K562 (cell line): ENCODE data around the gene DBI. TPM values are rescaled to one million over a fixed set of nuclear protein-coding genes. Genes with fewer than 3 reads are reported as not detected.

ENCODE experiments used
- ARNT ChIP-seq, 2 experiments: fragments of 450-650 bp; IDR thresholded peaks; 2 replicates each; pipeline ENCODE4 v1.6.1; 2016; ENCODE audit warnings: mild to moderate bottlenecking in 1 of 2
- ASH1L ChIP-seq: fragments of 450-650 bp; IDR thresholded peaks from 2 replicates; pipeline ENCODE4 v1.6.1; 2018; ENCODE audit warnings: borderline replicate concordance, mild to moderate bottlenecking, low read depth; ENCODE audit not compliant: partially characterized antibody
- E4F1 ChIP-seq: fragments of 250-450 bp; sonication (Bioruptor Pico); IDR thresholded peaks from 2 replicates; pipeline ENCODE4 v1.5.0; 2021; ENCODE audit warnings: mild to moderate bottlenecking, borderline replicate concordance
- HDGF ChIP-seq: fragments of 450-650 bp; IDR thresholded peaks from 2 replicates; pipeline ENCODE4 v1.6.1; 2016
- MYNN ChIP-seq, 2 experiments: sonication (generic); formaldehyde crosslinking in 1 of 2; IDR thresholded peaks; 2 replicates each; pipeline versions ENCODE4 v1.5.0 to v1.6.1; 2016 to 2020; ENCODE audit warnings: antibody characterized with exemption in 1 of 2, missing genetic modification reagents in 1 of 2
- NFATC3 ChIP-seq: fragments of 450-650 bp; IDR thresholded peaks from 2 replicates; pipeline ENCODE4 v1.6.1; 2017; ENCODE audit warnings: mild to moderate bottlenecking
- RAD21 ChIP-seq, 2 experiments: fragments of 250-450 bp in 1 of 2; fragments of 450-650 bp in 1 of 2; sonication (Bioruptor Pico) in 1 of 2; formaldehyde crosslinking in 1 of 2; IDR thresholded peaks in 1 of 2; conservative IDR thresholded peaks in 1 of 2; 2 replicates each; pipeline versions ENCODE4 v1.4.0 to v1.8.0; 2020 to 2022; ENCODE audit warnings: mild to moderate bottlenecking in 2 of 2, moderate library complexity in 1 of 2
- REST ChIP-seq, 2 experiments: fragments of 450-650 bp; formaldehyde crosslinking in 1 of 2; IDR thresholded peaks; 2 replicates each; pipeline versions ENCODE4 v1.4.0 to v1.6.1; 2014 to 2020; ENCODE audit warnings: mild to moderate bottlenecking in 2 of 2, borderline replicate concordance in 1 of 2, low read depth in 1 of 2
- RUNX1 ChIP-seq: sonication (generic); IDR thresholded peaks from 2 replicates; pipeline ENCODE4 v1.6.1; 2016; ENCODE audit warnings: antibody characterized with exemption, low read depth
- STAT5A ChIP-seq: IDR thresholded peaks from 2 replicates; pipeline ENCODE4 v1.6.1; 2012; ENCODE audit warnings: low read length, inconsistent platforms, borderline replicate concordance
- U2AF2 ChIP-seq: fragments of 200-400 bp; formaldehyde crosslinking; optimal IDR thresholded peaks from 2 replicates; pipeline ENCODE3; 2017; ENCODE audit warnings: low read depth, mild to moderate bottlenecking, low read length
- YY1 ChIP-seq, 3 experiments: IDR thresholded peaks; 2 replicates each; pipeline ENCODE4 v1.6.1; 2011; ENCODE audit warnings: low read length in 2 of 3, mild to moderate bottlenecking in 2 of 3, moderate library complexity in 2 of 3, borderline replicate concordance in 1 of 3, control low read depth in 1 of 3, low read depth in 1 of 3; ENCODE audit not compliant: insufficient read depth in 3 of 3, insufficient replicate concordance in 2 of 3, control insufficient read depth in 1 of 3, insufficient read length in 1 of 3; ENCODE audit errors: extremely low read depth in 1 of 3
- ZBTB8A ChIP-seq: fragments of 450-650 bp; IDR thresholded peaks from 2 replicates; pipeline ENCODE4 v1.6.1; 2018; ENCODE audit warnings: mild to moderate bottlenecking, moderate library complexity; ENCODE audit not compliant: partially characterized antibody
- ZFX ChIP-seq: sonication (generic); formaldehyde crosslinking; IDR thresholded peaks from 2 replicates; pipeline ENCODE4 v1.8.0; 2022; ENCODE audit warnings: mild to moderate bottlenecking, missing genetic modification reagents, moderate library complexity
- ZNF586 ChIP-seq: fragments of 450-650 bp; formaldehyde crosslinking; conservative IDR thresholded peaks from 2 replicates; pipeline ENCODE4 v1.4.0; 2020; ENCODE audit warnings: mild to moderate bottlenecking, moderate library complexity
- polyA plus RNA-seq, 8 experiments: library from polyadenylated mRNA; depleted of rRNA in 4 of 8; stranded (reverse) in 5 of 8; unstranded in 3 of 8; fragments of >200 nt; fragmentation: Nextera tagmentation in 2 of 8; fragmentation: Illumina TruSeq in 1 of 8; extraction: Ambion mirVana in 2 of 8; extraction: Trizol in 1 of 8; gene quantifications; 2 replicates each; pipeline versions ENCODE4 v1.2.1 to v1.2.3, GENCODE V29; 2011 to 2014; ENCODE audit warnings: inconsistent platforms in 1 of 8, missing spikeins in 1 of 8
- total RNA-seq, 7 experiments: library from RNA; depleted of rRNA in 6 of 7; stranded (reverse); fragments of >200 nt in 6 of 7; fragmentation: Illumina TruSeq in 2 of 7; extraction: Trizol in 2 of 7; gene quantifications; 2 replicates each; pipeline versions ENCODE4 v1.2.1 to v1.2.3, GENCODE V29; 2011 to 2021; ENCODE audit warnings: low replicate concordance in 1 of 7

DBI gene
- total and polyA plus RNA-seq, 9 of the 15 experiments (the other 6 are each of a cell fraction or from before 2014, with no cell fraction given), result 55.8 to 443 (median 194) TPM

GRCh38 chr2:119389615-119390306, 23.0 kb downstream of the DBI start (continued):
- no peak for TF ChIP-seq REST (IDR thresholded peaks at IDR 0.05; ENCODE audit: borderline replicate concordance)
- TF ChIP-seq REST (CRISPR knock-in tag; IDR thresholded peaks at IDR 0.05; ENCODE audit: low read depth), result no peak
- TF ChIP-seq U2AF2, result no peak
- TF ChIP-seq ZBTB8A, result no peak
- no peak for TF ChIP-seq STAT5A
- TF ChIP-seq NFATC3, result no peak
- TF ChIP-seq E4F1 (CRISPR knock-in tag), result no peak
- TF ChIP-seq YY1 (IDR thresholded peaks at IDR 0.05; ENCODE audit: borderline replicate concordance in 1 of 3, control insufficient read depth in 1 of 3, extremely low read depth in 1 of 3, insufficient read depth in 3 of 3, insufficient read length in 1 of 3, insufficient replicate concordance in 2 of 3, low read depth in 1 of 3, low read length in 2 of 3), result no peak
- TF ChIP-seq MYNN (IDR thresholded peaks at IDR 0.05), result no peak
- TF ChIP-seq MYNN (CRISPR knock-in tag; IDR thresholded peaks at IDR 0.05), result no peak
- no peak for TF ChIP-seq ASH1L
- no peak for TF ChIP-seq ZNF586 (CRISPR knock-in tag)
- no peak for TF ChIP-seq HDGF
- no peak for TF ChIP-seq RUNX1
- no peak for TF ChIP-seq ARNT (IDR thresholded peaks at IDR 0.05)
- TF ChIP-seq RAD21 (CRISPR knock-in tag; conservative IDR thresholded peaks at IDR 0.05 in 1 of 2, IDR thresholded peaks at IDR 0.05 in 1 of 2), result no peak
- no peak for TF ChIP-seq ZFX (CRISPR knock-in tag)
